GM21515 (cell line): ENCODE measurements around the gene DBF4B.
"Not testable (repeated sequence)": the region's sequence is repeated elsewhere in the genome, so short reads cannot be mapped to it uniquely, and the experiment has no call there.

ENCODE experiments used
- ATAC-seq: cut with Tn5 transposase; IDR thresholded peaks from one replicate; pipeline ENCODE4 v1.9.1; 2021; ENCODE audit not compliant: unreplicated experiment

The DBF4B gene

GRCh38 chr17:44726121-44726520, 17.7 kb downstream of the DBF4B start:
- not testable (repeated sequence) for ATAC-seq

GRCh38 chr17:44733753-44734152, 25.3 kb downstream of the DBF4B start:
- ATAC-seq, result no peak

DNA sequence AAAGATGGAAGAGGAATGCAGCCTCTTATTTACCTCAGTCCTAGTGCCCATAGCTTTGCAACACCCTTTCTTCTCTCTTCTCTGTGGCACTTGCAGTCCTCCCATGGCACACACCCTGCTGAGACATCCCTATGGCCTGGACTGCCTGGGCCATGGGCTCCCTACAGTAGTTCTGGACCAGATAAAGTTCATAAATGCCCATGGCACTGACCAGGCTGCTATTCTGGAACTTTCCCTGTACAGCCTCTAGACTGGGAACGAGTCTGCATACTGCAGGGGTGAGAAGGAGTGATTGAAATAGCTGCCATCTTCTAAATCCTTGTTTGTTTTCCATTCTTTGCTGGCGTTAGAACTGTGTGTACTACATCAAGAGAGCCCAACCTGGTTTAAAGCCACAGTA, 25.8 kb downstream of the DBF4B start:
- no peak for ATAC-seq

DNA sequence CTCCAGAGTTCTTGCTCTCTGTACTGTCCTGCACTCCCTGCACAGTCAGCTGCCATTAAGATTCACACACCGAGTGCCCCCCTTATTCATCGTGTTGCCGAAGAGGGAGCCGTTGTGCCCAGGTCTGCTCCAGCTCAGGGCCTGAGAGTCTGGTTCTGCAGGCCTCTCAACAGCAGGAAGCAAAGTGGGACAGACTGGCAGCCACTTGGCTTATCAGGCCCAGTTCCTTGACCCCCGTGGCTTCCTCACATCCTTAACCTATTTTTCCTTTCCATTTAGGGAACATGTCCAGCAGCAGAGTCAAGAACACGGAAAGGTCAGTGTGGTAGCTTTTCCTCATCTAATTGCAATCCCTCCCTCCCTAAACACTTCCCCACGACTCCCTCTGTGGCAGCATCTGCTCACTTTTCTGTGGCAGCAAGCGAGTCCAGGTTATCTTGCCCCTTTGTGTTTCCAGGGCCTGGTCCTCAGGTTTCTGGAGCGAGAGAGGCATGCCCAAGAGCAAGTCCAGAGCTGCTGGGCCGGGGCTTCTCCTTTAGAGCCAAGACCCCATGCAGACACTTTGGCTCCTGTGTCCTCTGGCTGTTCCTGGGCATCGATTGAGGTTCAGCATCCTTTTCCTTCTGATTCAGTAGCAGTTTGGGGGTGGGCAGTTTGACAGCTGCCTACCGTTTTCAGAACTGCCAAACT, 28.2 kb downstream of the DBF4B start:
- no peak for ATAC-seq

GRCh38 chr17:44738214-44738906, 29.9 kb downstream of the DBF4B start:
- no peak for ATAC-seq

DNA sequence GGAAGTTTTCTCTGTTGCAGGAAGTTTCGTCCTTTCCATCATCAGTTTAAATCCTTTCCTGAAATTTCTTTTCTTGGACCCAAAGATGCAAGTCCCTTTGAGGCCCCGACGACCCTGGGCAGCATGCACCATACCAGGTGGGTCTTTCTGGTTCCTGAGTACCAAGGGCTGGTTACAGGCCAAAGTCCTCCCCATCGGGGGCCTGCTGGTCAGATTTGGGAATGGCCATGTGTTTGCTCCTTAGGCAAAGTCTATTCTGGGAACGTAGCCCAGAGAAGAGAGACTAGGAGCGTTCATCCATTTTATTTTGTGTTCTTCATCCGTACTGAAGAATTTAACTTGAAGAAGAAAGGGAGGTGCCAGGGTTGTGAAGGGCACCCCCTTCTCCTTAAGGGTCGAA, 32.9 kb downstream of the DBF4B start:
- ATAC-seq, result no peak

- no peak for ATAC-seq
Measured at GRCh38 chr17:44745301-44745700, 36.8 kb downstream of the DBF4B start.

DNA sequence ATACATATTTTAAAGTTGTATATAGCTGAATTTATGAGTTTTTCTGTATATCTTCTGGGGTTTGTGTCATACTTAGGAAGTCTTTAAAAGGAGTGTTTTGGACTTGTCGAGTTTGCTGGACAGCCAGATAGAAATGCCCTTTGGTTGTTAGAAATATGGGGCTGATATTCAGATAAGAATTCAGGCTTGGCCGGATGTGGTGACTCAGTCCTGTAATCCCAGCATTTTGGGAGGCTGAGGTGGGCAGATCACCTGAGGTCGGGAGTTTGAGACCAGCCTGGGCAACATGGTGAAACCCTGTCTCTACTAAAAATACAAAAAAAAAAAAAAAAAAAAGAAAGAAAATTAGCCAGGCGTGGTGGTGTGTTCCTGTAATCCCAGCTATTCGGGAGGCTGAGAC, 37.3 kb downstream of the DBF4B start:
- not testable (repeated sequence) for ATAC-seq

GRCh38 chr17:44747566-44747965, 39.1 kb downstream of the DBF4B start:
- ATAC-seq, result no peak

DNA sequence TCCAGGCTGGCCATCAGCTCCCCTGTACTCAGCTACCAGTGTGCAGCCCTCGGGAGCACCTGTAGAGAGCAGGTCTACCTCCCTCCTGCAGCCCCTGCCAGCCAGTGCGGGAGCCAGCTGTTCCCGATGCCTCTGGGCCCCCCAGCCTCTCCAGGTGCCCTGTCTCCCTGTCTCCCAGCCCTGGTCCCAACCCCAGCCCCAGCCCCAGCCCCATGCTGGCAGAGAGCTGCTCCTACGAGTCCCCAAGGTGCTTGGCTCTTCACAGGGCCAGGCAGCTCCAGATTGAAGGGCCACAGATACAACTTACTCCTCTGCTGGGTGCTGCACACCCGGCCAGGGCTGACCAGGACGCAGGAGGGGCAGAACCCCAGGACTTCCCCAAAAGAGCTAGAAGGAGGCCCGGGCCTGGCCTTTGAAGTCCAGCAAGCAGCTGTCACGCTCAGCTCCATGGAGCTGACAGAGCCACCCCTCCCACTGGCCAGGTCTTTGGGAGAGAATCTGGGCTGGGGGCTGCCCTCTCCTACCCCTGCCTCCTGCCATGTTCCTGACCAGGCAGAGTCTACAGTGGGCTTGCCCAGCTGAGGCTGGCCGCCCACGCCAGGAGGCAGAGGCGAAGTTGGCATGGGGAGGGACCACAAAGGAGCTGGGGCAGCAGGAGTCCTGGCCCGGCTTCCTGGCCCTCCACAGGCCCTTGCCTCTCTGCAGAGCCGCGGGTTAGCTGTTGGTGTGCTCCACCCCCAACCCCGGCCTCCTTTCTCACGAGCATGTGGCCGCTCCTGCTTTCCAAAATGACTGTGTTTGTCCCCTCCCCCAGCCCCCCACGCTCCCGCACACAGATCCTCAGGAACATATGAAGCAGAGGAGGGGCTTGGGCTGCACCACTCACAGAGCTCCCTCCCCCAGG, 40.9 kb downstream of the DBF4B start:
- no peak for ATAC-seq

GRCh38 chr17:44749980-44750318, 41.5 kb downstream of the DBF4B start:
- no peak for ATAC-seq

DNA sequence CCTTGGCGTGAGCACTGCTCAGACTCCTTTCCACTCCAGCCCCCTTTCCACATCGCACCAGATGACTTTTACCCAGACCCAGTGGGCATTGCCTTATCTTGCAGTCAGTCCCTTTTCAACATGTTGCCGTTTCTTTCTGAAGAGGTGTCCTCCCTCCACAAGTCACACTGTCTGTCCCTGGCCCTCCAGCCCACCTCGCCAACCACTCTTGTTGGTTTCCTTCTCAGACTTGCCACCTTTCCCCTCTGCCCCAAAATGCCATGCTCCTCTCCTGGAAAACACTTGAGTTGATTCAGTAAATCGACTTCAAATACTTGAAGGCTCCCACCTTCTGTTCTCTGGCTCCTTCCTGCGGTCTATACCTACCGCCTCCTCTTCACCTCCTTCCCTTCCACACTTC, 42.9 kb downstream of the DBF4B start:
- ATAC-seq, result no peak

GRCh38 chr17:44751806-44752205, 43.3 kb downstream of the DBF4B start:
- ATAC-seq, result no peak

DNA sequence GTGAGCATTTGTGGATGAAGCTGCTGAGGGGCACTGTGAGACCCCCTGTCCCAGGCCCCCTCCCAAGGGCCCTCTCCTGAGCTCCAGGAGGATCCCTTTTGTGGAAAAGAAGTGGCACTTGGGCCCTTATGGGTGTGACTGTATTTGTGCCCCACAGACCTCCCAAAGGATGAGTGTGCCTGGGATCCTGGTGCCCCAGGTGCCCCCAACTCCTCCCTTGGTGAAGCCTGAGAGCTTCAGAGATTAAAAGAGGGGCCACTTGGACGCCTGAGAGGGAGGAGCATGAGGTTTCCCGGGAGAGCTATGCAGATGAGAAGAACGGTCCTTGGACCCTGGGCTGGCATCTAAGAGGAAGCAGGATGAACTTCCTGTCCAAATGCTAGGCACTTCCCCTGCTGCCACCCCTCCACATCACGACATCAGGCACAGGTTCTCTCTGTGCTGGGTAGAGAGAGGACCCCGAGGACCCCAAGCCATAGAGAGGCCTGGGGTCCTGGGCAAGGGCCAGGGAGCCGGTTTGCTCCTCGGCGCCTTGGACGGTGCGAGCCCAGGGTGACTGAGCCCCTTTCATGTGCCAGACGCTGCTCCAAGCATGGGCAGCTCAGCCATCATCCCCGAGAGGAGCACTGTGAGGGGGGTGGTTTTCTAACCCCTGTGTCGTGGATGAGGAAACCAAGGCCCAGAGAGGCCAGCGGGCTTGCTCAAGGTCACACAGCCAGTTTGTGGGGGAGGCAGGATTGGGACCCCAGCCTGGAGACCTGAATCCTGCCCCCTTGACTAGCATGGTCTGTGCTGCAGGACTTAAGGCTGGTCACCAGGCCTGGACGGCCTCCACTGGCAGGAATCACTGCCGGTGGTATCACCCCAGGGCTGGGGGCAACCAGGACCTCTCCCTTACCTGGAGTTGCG, 44.7 kb downstream of the DBF4B start:
- no peak for ATAC-seq

DNA sequence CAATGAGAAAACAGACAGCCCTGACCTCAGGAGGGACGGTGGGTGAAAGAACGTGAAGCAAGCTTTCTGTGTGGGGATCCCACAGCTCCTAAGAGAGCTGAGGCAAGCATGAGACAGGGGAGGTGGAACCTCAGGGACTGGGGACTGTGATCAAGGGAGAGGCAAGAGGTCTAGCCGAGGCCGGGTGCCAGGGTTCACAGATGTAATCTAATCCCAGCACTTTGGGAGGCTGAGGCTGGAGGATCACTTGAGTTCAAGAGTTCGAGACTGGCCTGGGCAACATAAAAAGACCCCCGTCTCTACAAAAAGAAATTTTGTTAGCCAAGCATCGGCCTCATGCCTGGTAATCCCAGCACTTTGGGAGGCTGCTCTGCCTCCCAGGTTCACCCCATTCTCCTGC, 45.8 kb downstream of the DBF4B start:
- ATAC-seq, result no peak

DNA sequence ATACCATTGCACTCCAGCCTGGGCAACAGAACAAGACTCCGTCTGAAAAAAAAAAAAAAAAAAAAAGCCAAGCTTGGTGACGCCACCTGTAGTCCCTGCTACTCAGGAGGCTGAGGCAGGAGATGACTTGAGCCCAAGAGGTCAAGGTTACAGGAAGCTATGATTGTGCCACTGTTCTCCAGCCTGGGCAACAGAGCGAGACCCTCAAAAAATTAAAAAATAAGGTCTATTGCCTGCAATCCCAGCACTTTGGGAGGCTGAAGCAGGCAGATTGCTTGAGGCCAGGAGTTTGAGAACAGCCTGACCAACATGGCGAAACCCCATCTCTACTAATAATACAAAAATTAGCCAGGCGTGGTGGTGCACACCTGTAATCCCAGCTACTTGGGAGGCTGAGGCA, 46.7 kb downstream of the DBF4B start:
- not testable (repeated sequence) for ATAC-seq

DNA sequence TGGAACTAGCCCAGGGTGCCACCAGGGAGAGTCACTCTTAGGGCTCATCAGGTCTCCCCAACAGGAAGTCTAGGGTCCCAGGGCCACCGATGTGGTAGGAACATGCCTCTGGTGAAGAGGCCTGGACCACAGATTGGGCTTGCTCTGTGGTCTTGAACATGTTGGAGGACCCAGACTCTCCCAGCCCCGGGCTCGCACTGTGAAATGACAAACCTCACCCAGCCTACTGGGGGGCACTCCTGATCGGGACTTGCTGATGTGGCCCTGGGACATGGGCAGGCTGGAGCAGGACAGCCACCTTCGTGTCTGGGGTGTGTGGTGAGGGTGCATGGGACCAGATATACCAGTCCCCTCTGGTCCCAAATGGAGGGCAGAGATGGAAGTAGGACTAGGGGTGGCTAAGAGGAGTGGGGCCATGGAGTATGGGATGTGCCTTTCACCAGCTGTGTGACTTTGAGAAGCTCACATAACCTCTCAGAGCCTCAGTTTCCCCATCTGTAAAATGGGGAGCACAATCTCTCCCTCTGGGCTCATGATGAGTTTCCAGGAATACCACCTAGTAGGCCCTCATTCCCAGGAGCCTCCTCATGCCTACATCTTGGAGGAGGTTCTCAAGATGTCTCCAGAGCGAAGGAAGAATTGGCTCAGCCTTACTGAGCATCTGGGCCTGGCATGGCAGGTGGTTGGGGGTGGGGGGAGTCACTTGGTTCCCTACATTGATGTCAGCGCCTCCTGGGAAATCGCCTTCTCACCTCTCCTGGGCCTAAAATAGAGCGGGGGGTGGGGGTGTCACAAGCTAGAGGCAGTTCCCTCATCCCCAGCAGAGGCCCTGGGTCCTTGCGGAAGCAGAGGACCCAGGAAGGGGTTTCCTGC, 48.8 kb downstream of the DBF4B start:
- no peak for ATAC-seq

DNA sequence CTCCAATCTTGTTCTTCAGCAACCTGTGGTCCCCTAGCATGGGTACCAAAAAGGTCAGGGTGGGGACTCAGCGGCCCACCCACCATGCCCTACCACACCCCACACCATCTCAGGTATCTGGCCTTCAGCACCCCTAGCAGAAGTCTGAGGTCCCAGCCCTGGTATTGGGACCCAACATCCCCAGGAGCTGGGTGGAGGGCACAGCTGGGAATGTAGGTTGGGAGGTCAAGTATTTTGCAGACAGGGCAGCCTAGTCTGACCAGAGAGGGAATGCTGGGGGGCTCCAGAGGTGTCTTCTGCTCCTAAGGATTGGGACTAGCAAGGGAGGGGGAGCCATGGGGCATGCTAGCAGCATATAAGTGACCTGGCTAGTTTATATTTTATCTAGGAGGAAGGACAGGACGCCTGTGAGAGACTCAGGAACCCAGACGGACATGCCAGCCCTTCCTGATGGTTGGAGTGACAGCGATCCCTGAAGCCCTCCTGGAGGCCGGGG, 49.5 kb downstream of the DBF4B start:
- ATAC-seq, result no peak

- ATAC-seq, result no peak
Measured at GRCh38 chr17:44758414-44759085, 50.1 kb downstream of the DBF4B start, which contains the start of gene ADAM11. ADAM11 (plus strand) TSS chr17:44758988; CDS start chr17:44759200, 212 bp downstream.
